Adrenal gland (tissue), 12 donors: ENCODE results near the gene HPSE2. TPM values are rescaled to one million over a fixed set of nuclear protein-coding genes. Genes with fewer than 3 reads are reported as not detected.
"Not testable (repeated sequence)": the region's sequence is repeated elsewhere in the genome, so short reads cannot be mapped to it uniquely, and the experiment has no call there.

ENCODE experiments used
- DNase-seq, 7 donors: peaks; one replicate each; pipeline ENCODE4 v3.0.0-alpha.2; 2019 to 2020
- H3K27ac ChIP-seq, 5 donors: fragments of 200-600 bp; sonication (generic) in 4 of 5; 1 replicate in 3 of 5; 2 replicates in 2 of 5; pipeline versions ENCODE4 v1.5.1 to v1.8.0; 2016 to 2020; ENCODE audit warnings: mild to moderate bottlenecking in 1 of 5
- H3K27me3 ChIP-seq: fragments of 200-600 bp; 2 replicates; pipeline ENCODE4 v1.8.0; 2021
- H3K36me3 ChIP-seq, 2 donors: fragments of 200-600 bp; replicated peaks in 1 of 2; 1 replicate in 1 of 2; 2 replicates in 1 of 2; pipeline versions ENCODE4 v1.5.1 to v1.8.0; 2018 to 2022
- H3K4me1 ChIP-seq, 2 donors: fragments of 200-600 bp; replicated peaks in 1 of 2; 1 replicate in 1 of 2; 2 replicates in 1 of 2; pipeline versions ENCODE4 v1.5.1 to v1.8.0; 2018 to 2021
- H3K4me3 ChIP-seq, 4 donors: fragments of 200-600 bp; sonication (generic) in 3 of 4; one replicate each; pipeline ENCODE4 v1.5.1; 2016 to 2018
- H3K9me3 ChIP-seq, 3 donors: fragments of 200-600 bp; sonication (generic) in 1 of 3; replicated peaks in 1 of 3; 1 replicate in 2 of 3; 2 replicates in 1 of 3; pipeline versions ENCODE4 v1.5.1 to v1.8.0; 2016 to 2021
- CTCF ChIP-seq, 6 experiments: fragments of 450-650 bp in 4 of 6; fragments of 200-600 bp in 2 of 6; sonication (generic) in 1 of 6; IDR thresholded peaks; 1 replicate in 5 of 6; 2 replicates in 1 of 6; pipeline versions ENCODE4 v1.5.1 to v1.8.0; 2016 to 2021; ENCODE audit warnings: antibody characterized with exemption in 6 of 6, mild to moderate bottlenecking in 2 of 6, moderate library complexity in 1 of 6
- POLR2A ChIP-seq, 2 donors: fragments of 450-650 bp; IDR thresholded peaks; one replicate each; pipeline ENCODE4 v1.6.1; 2017; ENCODE audit warnings: antibody characterized with exemption in 2 of 2, mild to moderate bottlenecking in 2 of 2, moderate library complexity in 1 of 2
- WGBS, 4 donors: extraction: QIAGEN DNeasy Blood & Tissue Kit in 2 of 4; methylation state at CpG; one replicate each; pipeline versions ENCODE4 v1.1.5 to v1.1.7; 2013 to 2017; 5-methylcytosine and 5-hydroxymethylcytosine counted together
- intact Hi-C, 2 donors: fragments of 100-400 bp; cut with DNase I; formaldehyde crosslinking; loops; one replicate each; pipeline versions ENCODE4 v1.14.1 to v1.15.0; 2022 to 2023
- polyA plus RNA-seq, 3 donors: library from polyadenylated mRNA; stranded (reverse); fragments of 200-250 nt in 2 of 3; fragments of 350-450 nt in 1 of 3; fragmentation: Illumina TruSeq in 1 of 3; extraction: RNeasy Lipid Tissue Mini Kit (QIAGEN cat#74804) in 1 of 3; gene quantifications; one replicate each; pipeline ENCODE4 v1.2.3, GENCODE V29; 2013 to 2014
- total RNA-seq, 9 donors: library from RNA; depleted of rRNA in 4 of 9; stranded (reverse); fragments of >200 nt in 4 of 9; fragments of 120-200 nt in 1 of 9; fragmentation: NEBNext Ultra II Directional in 1 of 9; extraction: Animal tissue kit (Norgen Biotek cat#: 25700) in 1 of 9; gene quantifications; one replicate each; pipeline versions ENCODE4 v1.1.0 to v1.2.4, GENCODE V29; 2013 to 2023
- donor health status: healthy with polysubstance abuse.
- donor health status: Bipolar disorder and iron deficiency.
- donor health status: DM: yes; HTN: yes; CAD: no.
- donor health status: DM: no; HTN: no; CAD: no.
- donor health status: DM: no; HTN: no; CAD: no.
- donor health status: DM: yes; HTN: yes; CAD: no.

Gene HPSE2
- total and polyA plus RNA-seq, 12 donors, result under 0.01 to 0.16 (median 0.10) TPM; not detected in 9

- intact Hi-C loops, result no loop called here
- Histone ChIP-seq H3K4me1 (no peaks in the 10 kb centered on the region), H3K36me3 (no peaks in the 10 kb centered on the region), H3K27me3 (no peaks in the 10 kb centered on the region), H3K27ac (no peak overlapping the region), H3K4me3 (no peak overlapping the region), H3K9me3 (no peaks in the 10 kb centered on the region)
- DNase-seq, result no peak
- no peak for TF ChIP-seq CTCF (IDR thresholded peaks at IDR 0.05)
- no peak for TF ChIP-seq POLR2A (IDR thresholded peaks at IDR 0.05)
Observed at GRCh38 chr10:98994030-98994429, 241.6 kb downstream of the HPSE2 start.

- H3K27me3 ChIP-seq, H3K4me3 ChIP-seq, H3K36me3 ChIP-seq, intact Hi-C loops, H3K4me1 ChIP-seq, H3K9me3 ChIP-seq, DNase-seq, H3K27ac ChIP-seq: not testable (repeated sequence)
- WGBS, 4 donors, result 76 to 81% (median 79%) methylated on average over 5 to 9 of the region's 9 CpGs
Observed at GRCh38 chr10:98983751-98984150, 251.9 kb downstream of the HPSE2 start.

GRCh38 chr10:98980353-98980752 is 255.3 kb downstream of the HPSE2 start:
- DNase-seq, result no peak
- no peak for TF ChIP-seq CTCF (IDR thresholded peaks at IDR 0.05)
- TF ChIP-seq POLR2A (IDR thresholded peaks at IDR 0.05), result no peak
- intact Hi-C loops, result no loop called here
- Histone ChIP-seq H3K4me1 (no peaks in the 10 kb centered on the region), H3K9me3 (no peaks in the 10 kb centered on the region), H3K36me3 (no peaks in the 10 kb centered on the region), H3K4me3 (no peak overlapping the region), H3K27me3 (no peaks in the 10 kb centered on the region), H3K27ac (no peak overlapping the region)
- 57 to 65% (median 61%) methylated on average over 5 of the region's 5 CpGs for WGBS, 4 donors

GRCh38 chr10:98971464-98971863 is 264.2 kb downstream of the HPSE2 start:
- Histone ChIP-seq H3K27ac (no peak overlapping the region), H3K4me1 (no peaks in the 10 kb centered on the region), H3K36me3 (no peaks in the 10 kb centered on the region), H3K9me3 (no peaks in the 10 kb centered on the region), H3K4me3 (no peak overlapping the region), H3K27me3 (no peaks in the 10 kb centered on the region)
- 54 to 70% (median 59%) methylated on average over 2 of the region's 2 CpGs for WGBS, 4 donors
- no peak for DNase-seq
- intact Hi-C loops, result no loop called here
- TF ChIP-seq CTCF (IDR thresholded peaks at IDR 0.05), result no peak
- no peak for TF ChIP-seq POLR2A (IDR thresholded peaks at IDR 0.05)

- no peak for TF ChIP-seq POLR2A (IDR thresholded peaks at IDR 0.05)
- TF ChIP-seq CTCF (IDR thresholded peaks at IDR 0.05), result no peak
- H3K27ac ChIP-seq, result no peak overlapping the region
- no peaks in the 10 kb centered on the region for H3K27me3 ChIP-seq
- H3K9me3 ChIP-seq, result no peaks in the 10 kb centered on the region
- no peak overlapping the region for H3K4me3 ChIP-seq
- intact Hi-C loops, result no loop called here
- DNase-seq, result no peak
- H3K36me3 ChIP-seq, result no peaks in the 10 kb centered on the region
- H3K4me1 ChIP-seq, result no peaks in the 10 kb centered on the region
Observed at GRCh38 chr10:98967601-98968000, 268.1 kb downstream of the HPSE2 start.
